GM12878 (cell line): ENCODE data around the gene MYRF. TPM values are rescaled to one million over a fixed set of nuclear protein-coding genes. Genes with fewer than 3 reads are reported as not detected.
A peak's percentile ranks its signal among the peaks of the same experiment; 100 is the strongest.

Experiments
- ATAC-seq: fragments of 200-7000 bp; cut with Tn5 transposase; 3 replicates; pipeline ENCODE4 v1.9.1; 2020; ENCODE audit warnings: mild to moderate bottlenecking, moderate library complexity
- BruUV-seq: library from RNA; stranded (reverse); fragments of 400-500 nt; replicated peaks from 2 replicates; lab custom pipeline; 2021; lab: Mats Ljungman, UMichigan
- CTCF ChIA-PET: fragments of 300-600 bp; sonication (Branson Sonifier 250); formaldehyde crosslinking; extraction: SDS; loops from one replicate; lab custom pipeline; 2021; ENCODE audit warnings: inconsistent platforms; lab: Yijun Ruan, JAX
- POLR2A ChIA-PET: fragments of 350-600 bp; formaldehyde crosslinking; extraction: SDS; loops from one replicate; lab custom pipeline; 2021; ENCODE audit warnings: inconsistent platforms; lab: Charles Lee
- RAD21 ChIA-PET: fragments of 300-600 bp; sonication (Branson Sonifier 250); formaldehyde crosslinking; loops from one replicate; lab custom pipeline; 2023; ENCODE audit warnings: antibody characterized with exemption; ENCODE audit not compliant: unreplicated experiment; lab: Charles Lee
- SMC1A ChIA-PET: fragments of 300-600 bp; sonication (Branson Sonifier 250); formaldehyde crosslinking; loops from one replicate; lab custom pipeline; 2023; ENCODE audit not compliant: unreplicated experiment, uncharacterized antibody; lab: Charles Lee
- DNase-seq: peaks from one replicate; pipeline ENCODE4 v3.0.0-alpha.2; 2011; ENCODE audit warnings: low read depth, low spot score
- FAIRE-seq: peaks from 3 replicates; lab custom pipeline; 2011; peaks lifted over from hg19 to GRCh38; lab: Jason Lieb, UNC
- H2AFZ ChIP-seq: 2 replicates; pipeline ENCODE4 v1.6.0; 2011; ENCODE audit warnings: low read depth, low read length, control low read depth; ENCODE audit not compliant: control insufficient read depth
- H3K27ac ChIP-seq: 2 replicates; pipeline ENCODE4 v1.5.1; 2011; ENCODE audit warnings: control low read depth; ENCODE audit not compliant: control insufficient read depth, insufficient read depth
- H3K27me3 ChIP-seq, 2 experiments: replicated peaks in 1 of 2; 2 replicates each; pipeline versions ENCODE4 v1.6.0 to v1.6.1; 2011; ENCODE audit warnings: low read length in 1 of 2; ENCODE audit not compliant: control insufficient read depth in 2 of 2, insufficient read depth in 2 of 2
- H3K36me3 ChIP-seq, 2 experiments: 2 replicates each; pipeline ENCODE4 v1.5.1; 2011; ENCODE audit warnings: low read length in 1 of 2; ENCODE audit not compliant: control insufficient read depth in 2 of 2, insufficient read depth in 2 of 2
- H3K4me1 ChIP-seq: 2 replicates; pipeline ENCODE4 v1.6.1; 2011; ENCODE audit warnings: mild to moderate bottlenecking, low read length, moderate library complexity, mixed read lengths; ENCODE audit not compliant: control insufficient read depth, insufficient read depth
- H3K4me2 ChIP-seq: 2 replicates; pipeline ENCODE4 v1.6.0; 2011; ENCODE audit warnings: control low read depth; ENCODE audit not compliant: control insufficient read depth, insufficient read depth
- H3K4me3 ChIP-seq: fragments of 200-600 bp; sonication (generic); 2 replicates; pipeline ENCODE4 v1.5.1; 2016
- H3K79me2 ChIP-seq: 2 replicates; pipeline ENCODE4 v1.6.0; 2011; ENCODE audit warnings: low read length; ENCODE audit not compliant: control insufficient read depth, insufficient read depth
- H3K9ac ChIP-seq: 2 replicates; pipeline ENCODE4 v1.8.0; 2011; ENCODE audit warnings: low read length, control low read depth, mixed read lengths; ENCODE audit not compliant: control insufficient read depth, insufficient read depth
- H3K9me3 ChIP-seq: replicated peaks from 3 replicates; pipeline ENCODE4 v1.5.1; 2011; ENCODE audit warnings: mild to moderate bottlenecking, low read length; ENCODE audit not compliant: control insufficient read depth, insufficient read depth
- H4K20me1 ChIP-seq: 2 replicates; pipeline ENCODE4 v1.6.0; 2011; ENCODE audit not compliant: control insufficient read depth, insufficient read depth
- BACH1 ChIP-seq: fragments of 450-650 bp; IDR thresholded peaks from 2 replicates; pipeline ENCODE4 v1.6.1; 2017; ENCODE audit warnings: mild to moderate bottlenecking, borderline replicate concordance
- CUX1 ChIP-seq: IDR thresholded peaks from 2 replicates; pipeline ENCODE4 v1.6.1; 2012; ENCODE audit warnings: improper control_type of control experiment, low read depth, low read length; ENCODE audit not compliant: insufficient replicate concordance
- RB1 ChIP-seq: fragments of 450-650 bp; formaldehyde crosslinking; IDR thresholded peaks from 2 replicates; pipeline ENCODE4 v1.6.1; 2017; ENCODE audit warnings: mild to moderate bottlenecking, borderline replicate concordance
- WGBS: methylation state at CpG from one replicate; pipeline ENCODE4 v1.1.6; 2016; ENCODE audit warnings: low lambda C conversion rate; ENCODE audit not compliant: insufficient replicate concordance, insufficient coverage; ENCODE audit errors: missing lambda C conversion rate; 5-methylcytosine and 5-hydroxymethylcytosine counted together
- in situ Hi-C: fragments of 300-500 bp; cut with MboI; formaldehyde crosslinking; loops from 9 replicates; pipeline ENCODE4 v1.14.3; 2018; ENCODE audit warnings: mixed read lengths
- intact Hi-C: fragments of 100-400 bp; cut with micrococcal nuclease; formaldehyde crosslinking; loops from one replicate; pipeline ENCODE4 v1.14.2; 2022; ENCODE audit not compliant: unreplicated experiment
- polyA plus RNA-seq, 11 experiments: library from polyadenylated mRNA; depleted of rRNA in 4 of 11; unstranded in 6 of 11; stranded (reverse) in 5 of 11; fragments of >200 nt; fragmentation: Nextera tagmentation in 4 of 11; fragmentation: Illumina TruSeq in 1 of 11; extraction: Ambion mirVana in 4 of 11; extraction: Trizol in 1 of 11; gene quantifications; 1 replicate in 1 of 11; 2 replicates in 10 of 11; pipeline versions ENCODE4 v1.2.1 to v1.2.3, GENCODE V29; 2011 to 2016; ENCODE audit warnings: inconsistent platforms in 2 of 11, missing spikeins in 2 of 11, low read depth in 1 of 11
- total RNA-seq, 4 experiments: library from RNA; depleted of rRNA in 3 of 4; stranded (reverse); fragments of >200 nt in 3 of 4; fragmentation: Illumina TruSeq in 1 of 4; extraction: Trizol in 1 of 4; gene quantifications; 2 replicates each; pipeline versions ENCODE4 v1.2.1 to v1.2.3, GENCODE V29; 2013 to 2021

MYRF gene
- total and polyA plus RNA-seq, 10 of the 15 experiments (the other 5 are each of a cell fraction or from before 2014, with no cell fraction given): 0.27 to 15.6 (median 0.89) TPM

GRCh38 chr11:61747967-61748285, 4.5 kb upstream of the MYRF start:
- Histone ChIP-seq H3K9ac (no peak overlapping the region), H3K27me3 (peaks cover 0 to 4% of the 10 kb centered on the region in 2 experiments; a peak in 1 of 4 replicates), H3K4me1 (no peaks in the 10 kb centered on the region; the same call in 1 of the 2 replicates), H3K36me3 (no peaks in the 10 kb centered on the region), H3K4me3 (no peak overlapping the region), H3K27ac (no peak overlapping the region), H3K9me3 (no peaks in the 10 kb centered on the region), H4K20me1 (no peaks in the 10 kb centered on the region), H3K4me2 (no peak overlapping the region), H2AFZ (no peak overlapping the region), H3K79me2 (no peaks in the 10 kb centered on the region)
- in situ Hi-C loops: loop anchor here (5.0 kb wide), 1 partner anchor 34 kb away; no protein-coding TSS in a partner anchor
- DNase-seq (no peak), ATAC-seq (peak; percentile 9; the same call in 2 of the 3 replicates), FAIRE-seq (no peak)
- RAD21 ChIA-PET: interaction anchor here (0.9 to 3.4 kb wide), 11 partner anchors 10 to 334 kb away, joined by 3 to 32 read pairs (median 4); partner anchors contain the start of genes FEN1 and TMEM258
- SMC1A ChIA-PET: interaction anchor here (1.0 to 6.5 kb wide), 5 partner anchors 12 to 334 kb away, joined by 3 to 91 read pairs (median 6); partner anchors contain the start of genes FEN1 and TMEM258
- 17% methylated on average over 3 of the region's 3 CpGs for WGBS
- no TSS peak for BruUV-seq
- TF ChIP-seq RB1: 0 out of 2 replicates have a peak, but pooled peaks have one; percentile 5
- TF ChIP-seq CUX1: no peak
- TF ChIP-seq BACH1: 0 out of 2 replicates have a peak, but pooled peaks have one; percentile 8
- intact Hi-C loops: loop anchor here (1.0 to 5.0 kb wide), 2 partner anchors 28 to 359 kb away; no protein-coding TSS in a partner anchor
- CTCF ChIA-PET: interaction anchor here (0.7 to 7.0 kb wide), 20 partner anchors 10 to 360 kb away, joined by 3 to 200 read pairs (median 6); partner anchors contain the start of genes FEN1 and TMEM258
- POLR2A ChIA-PET: interaction anchor here (1.7 kb wide), 2 partner anchors 28 to 35 kb away, joined by 3 to 6 read pairs; no protein-coding TSS in a partner anchor
